DND-41 (cell line): ENCODE results near the gene PSTPIP1.

Experiments
- ATAC-seq: fragments of 200-7000 bp; cut with Tn5 transposase; 3 replicates; pipeline ENCODE4 v1.9.1; 2021; ENCODE audit warnings: low read depth; ENCODE audit not compliant: insufficient read depth
- DNase-seq: peaks from one replicate; pipeline ENCODE4 v3.0.0-alpha.2; 2020
- H2AFZ ChIP-seq: 2 replicates; pipeline ENCODE4 v1.6.0; 2012; ENCODE audit warnings: low read depth, low read length
- H3K27ac ChIP-seq: 2 replicates; pipeline ENCODE4 v1.5.1; 2012; ENCODE audit warnings: low read length, inconsistent platforms
- H3K27me3 ChIP-seq: fragments of 200-600 bp; sonication (generic); 2 replicates; pipeline ENCODE4 v1.6.0; 2012; ENCODE audit warnings: low read length, mild to moderate bottlenecking, inconsistent platforms; ENCODE audit not compliant: insufficient read depth, poor library complexity
- H3K36me3 ChIP-seq: 2 replicates; pipeline ENCODE4 v1.5.1; 2012; ENCODE audit warnings: low read length, inconsistent platforms; ENCODE audit not compliant: insufficient read depth
- H3K4me1 ChIP-seq: 2 replicates; pipeline ENCODE4 v1.5.1; 2012; ENCODE audit warnings: mild to moderate bottlenecking, low read length; ENCODE audit not compliant: insufficient read depth
- H3K4me2 ChIP-seq: 2 replicates; pipeline ENCODE4 v1.6.0; 2012; ENCODE audit warnings: mild to moderate bottlenecking, moderate library complexity, low read length, inconsistent platforms; ENCODE audit not compliant: insufficient read depth
- H3K4me3 ChIP-seq, 2 experiments: fragments of 200-600 bp in 1 of 2; shearing (Covaris generic) in 1 of 2; 2 replicates each; pipeline ENCODE4 v1.5.1; 2012 to 2016; ENCODE audit warnings: inconsistent platforms in 2 of 2, low read length in 2 of 2, mild to moderate bottlenecking in 2 of 2, low read depth in 1 of 2, moderate library complexity in 1 of 2
- H3K79me2 ChIP-seq: 2 replicates; pipeline ENCODE4 v1.6.0; 2012; ENCODE audit warnings: low read length, inconsistent platforms; ENCODE audit not compliant: insufficient read depth
- H3K9ac ChIP-seq: 2 replicates; pipeline ENCODE4 v1.6.0; 2012; ENCODE audit warnings: low read depth, mild to moderate bottlenecking, inconsistent platforms, low read length, moderate library complexity
- H3K9me3 ChIP-seq: 2 replicates; pipeline ENCODE4 v1.5.1; 2012; ENCODE audit warnings: low read length, moderate library complexity, mild to moderate bottlenecking, inconsistent platforms; ENCODE audit not compliant: insufficient read depth, severe bottlenecking
- H4K20me1 ChIP-seq: 2 replicates; pipeline ENCODE4 v1.6.0; 2012; ENCODE audit warnings: low read length; ENCODE audit not compliant: insufficient read depth
- EZH2 ChIP-seq: IDR thresholded peaks from 3 replicates; pipeline ENCODE4 v1.6.1; 2012; ENCODE audit warnings: borderline replicate concordance, low read depth, mild to moderate bottlenecking, moderate library complexity, low read length, inconsistent platforms; ENCODE audit not compliant: severe bottlenecking
- TF ChIP-seq, protein P1 (sequence below): IDR thresholded peaks from 2 replicates; pipeline ENCODE4 v1.5.1; 2012; ENCODE audit warnings: borderline replicate concordance, low read length, moderate library complexity, mild to moderate bottlenecking; ENCODE audit not compliant: poor library complexity, severe bottlenecking; ENCODE audit errors: extremely low read depth

The PSTPIP1 gene

GRCh38 chr15:77031376-77032050 is 36.6 kb downstream of the PSTPIP1 start:
- peak; percentile 93 for ATAC-seq

GRCh38 chr15:77032052-77032646 is 37.2 kb downstream of the PSTPIP1 start:
- peak overlapping the region; percentile 39 for H3K27ac ChIP-seq
- TF ChIP-seq, protein P1, sequence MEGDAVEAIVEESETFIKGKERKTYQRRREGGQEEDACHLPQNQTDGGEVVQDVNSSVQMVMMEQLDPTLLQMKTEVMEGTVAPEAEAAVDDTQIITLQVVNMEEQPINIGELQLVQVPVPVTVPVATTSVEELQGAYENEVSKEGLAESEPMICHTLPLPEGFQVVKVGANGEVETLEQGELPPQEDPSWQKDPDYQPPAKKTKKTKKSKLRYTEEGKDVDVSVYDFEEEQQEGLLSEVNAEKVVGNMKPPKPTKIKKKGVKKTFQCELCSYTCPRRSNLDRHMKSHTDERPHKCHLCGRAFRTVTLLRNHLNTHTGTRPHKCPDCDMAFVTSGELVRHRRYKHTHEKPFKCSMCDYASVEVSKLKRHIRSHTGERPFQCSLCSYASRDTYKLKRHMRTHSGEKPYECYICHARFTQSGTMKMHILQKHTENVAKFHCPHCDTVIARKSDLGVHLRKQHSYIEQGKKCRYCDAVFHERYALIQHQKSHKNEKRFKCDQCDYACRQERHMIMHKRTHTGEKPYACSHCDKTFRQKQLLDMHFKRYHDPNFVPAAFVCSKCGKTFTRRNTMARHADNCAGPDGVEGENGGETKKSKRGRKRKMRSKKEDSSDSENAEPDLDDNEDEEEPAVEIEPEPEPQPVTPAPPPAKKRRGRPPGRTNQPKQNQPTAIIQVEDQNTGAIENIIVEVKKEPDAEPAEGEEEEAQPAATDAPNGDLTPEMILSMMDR: no peak
- no peak for TF ChIP-seq EZH2

More at GRCh38 chr15:77031376-77032050, 36.6 kb downstream of the PSTPIP1 start:
- Histone ChIP-seq H3K9ac (no peak overlapping the region), H3K4me3 (no peak overlapping the region), H4K20me1 (peaks cover 5% of the 10 kb centered on the region; the same call in 1 of the 2 replicates), H2AFZ (peak overlapping the region; percentile 55), H3K9me3 (no peaks in the 10 kb centered on the region), H3K4me2 (no peak overlapping the region), H3K27me3 (no peaks in the 10 kb centered on the region), H3K27ac (peak overlapping the region; percentile 60), H3K36me3 (peaks cover 6% of the 10 kb centered on the region), H3K4me1 (peaks cover 15% of the 10 kb centered on the region), H3K79me2 (no peaks in the 10 kb centered on the region)
- DNase-seq: peak; percentile 83
- no peak for TF ChIP-seq EZH2
- TF ChIP-seq, protein P1: peak; percentile 71

GRCh38 chr15:77032647-77033416 is 37.9 kb downstream of the PSTPIP1 start:
- no peak overlapping the region for H3K4me3 ChIP-seq
- H3K9me3 ChIP-seq: no peaks in the 10 kb centered on the region
- no peaks in the 10 kb centered on the region for H3K79me2 ChIP-seq
- peaks cover 17% of the 10 kb centered on the region for H3K36me3 ChIP-seq
- H4K20me1 ChIP-seq: peaks cover 5% of the 10 kb centered on the region; the same call in 1 of the 2 replicates
- H2AFZ ChIP-seq: no peak overlapping the region
- H3K27me3 ChIP-seq: no peaks in the 10 kb centered on the region
- no peak overlapping the region for H3K9ac ChIP-seq
- DNase-seq (no peak), ATAC-seq (no peak)
- H3K4me2 ChIP-seq: no peak overlapping the region
- H3K27ac ChIP-seq: no peak overlapping the region
- H3K4me1 ChIP-seq: peaks cover 15% of the 10 kb centered on the region
- no peak for TF ChIP-seq EZH2
- TF ChIP-seq, protein P1: no peak

More at GRCh38 chr15:77032052-77032646, 37.2 kb downstream of the PSTPIP1 start:
- Histone ChIP-seq H3K9me3 (no peaks in the 10 kb centered on the region), H3K4me3 (no peak overlapping the region), H3K9ac (no peak overlapping the region), H3K36me3 (peaks cover 13% of the 10 kb centered on the region), H3K4me1 (peaks cover 15% of the 10 kb centered on the region), H3K79me2 (no peaks in the 10 kb centered on the region), H4K20me1 (peaks cover 5% of the 10 kb centered on the region; the same call in 1 of the 2 replicates), H3K27me3 (no peaks in the 10 kb centered on the region), H3K4me2 (no peak overlapping the region), H2AFZ (no peak overlapping the region)
- DNase-seq (no peak), ATAC-seq (no peak)
